Muscle of leg (tissue), 11 donors: ENCODE results near the gene FADS2. TPM values are rescaled to one million over a fixed set of nuclear protein-coding genes. Genes with fewer than 3 reads are reported as not detected.

Experiments used
- DNase-seq: peaks from one replicate; pipeline ENCODE4 v3.0.0; 2013
- H3K27ac ChIP-seq: one replicate; pipeline ENCODE4 v1.5.1; 2013; ENCODE audit warnings: mild to moderate bottlenecking, low read length, control low read depth
- H3K27me3 ChIP-seq: one replicate; pipeline ENCODE4 v1.6.1; 2013; ENCODE audit warnings: low read length; ENCODE audit not compliant: control insufficient read depth, insufficient read depth
- H3K36me3 ChIP-seq: one replicate; pipeline ENCODE4 v1.6.1; 2013; ENCODE audit warnings: low read length; ENCODE audit not compliant: control insufficient read depth, insufficient read depth
- H3K4me1 ChIP-seq: one replicate; pipeline ENCODE4 v1.6.1; 2013; ENCODE audit warnings: low read length; ENCODE audit not compliant: control insufficient read depth, insufficient read depth
- H3K4me3 ChIP-seq: one replicate; pipeline ENCODE4 v1.5.1; 2013; ENCODE audit warnings: low read length, control low read depth
- H3K9me3 ChIP-seq: replicated peaks from 2 replicates; pipeline ENCODE4 v1.6.1; 2013; ENCODE audit warnings: low read depth, low read length; ENCODE audit not compliant: control insufficient read depth
- WGBS: methylation state at CpG from one replicate; pipeline ENCODE4 v1.1.5; 2013; ENCODE audit warnings: missing lambda C conversion rate; ENCODE audit not compliant: insufficient coverage; 5-methylcytosine and 5-hydroxymethylcytosine counted together
- polyA plus RNA-seq, 8 donors: library from polyadenylated mRNA; unstranded; fragments of 120-200 nt; gene quantifications; one replicate each; pipeline versions ENCODE4 v1.2.1 to v1.2.3, GENCODE V29; 2013; ENCODE audit warnings: inconsistent platforms in 1 of 8, low replicate concordance in 1 of 8; ENCODE audit not compliant: insufficient read length in 8 of 8, insufficient read depth in 1 of 8
- total RNA-seq: library from RNA; stranded (reverse); fragments of 120-200 nt; gene quantifications from one replicate; pipeline ENCODE4 v1.2.4, GENCODE V29; 2013

The FADS2 gene
- total and polyA plus RNA-seq, 9 donors, result 46.1 to 130 (median 91.4) TPM

GRCh38 chr11:61817471-61818202 lies 10.5 kb upstream of the FADS2 start:
- WGBS, result 60% methylated on average over 1 of the region's 6 CpGs
- no peak overlapping the region for H3K27ac ChIP-seq

GRCh38 chr11:61820174-61820573 lies 7.9 kb upstream of the FADS2 start:
- Histone ChIP-seq H3K27ac (no peak overlapping the region), H3K9me3 (no peaks in the 10 kb centered on the region), H3K4me1 (peaks cover 9% of the 10 kb centered on the region), H3K4me3 (no peak overlapping the region), H3K27me3 (no peaks in the 10 kb centered on the region), H3K36me3 (no peaks in the 10 kb centered on the region)
- no CpG with 5 or more reads among the region's 2 CpGs for WGBS
- DNase-seq, result no peak

More at GRCh38 chr11:61817471-61818202, 10.5 kb upstream of the FADS2 start:
- no peaks in the 10 kb centered on the region for H3K9me3 ChIP-seq
- H3K4me3 ChIP-seq, result peak overlapping the region; percentile 75
- peaks cover 12% of the 10 kb centered on the region for H3K36me3 ChIP-seq
- peaks cover 15% of the 10 kb centered on the region for H3K4me1 ChIP-seq
- no peaks in the 10 kb centered on the region for H3K27me3 ChIP-seq
- no peak for DNase-seq

GRCh38 chr11:61826930-61827570 lies 1.1 kb upstream of the FADS2 start:
- Histone ChIP-seq H3K27ac (peak overlapping the region; percentile 86), H3K4me3 (peak overlapping the region; percentile 93), H3K27me3 (no peaks in the 10 kb centered on the region), H3K4me1 (peaks cover 32% of the 10 kb centered on the region), H3K9me3 (no peaks in the 10 kb centered on the region), H3K36me3 (peaks cover 4% of the 10 kb centered on the region)
- WGBS, result 3% methylated on average over 21 of the region's 23 CpGs
- peak; percentile 70 for DNase-seq

- H3K4me3 ChIP-seq, result peak overlapping the region; percentile 93
- H3K4me1 ChIP-seq, result peaks cover 43% of the 10 kb centered on the region
- H3K36me3 ChIP-seq, result peaks cover 4% of the 10 kb centered on the region
- peak overlapping the region; percentile 86 for H3K27ac ChIP-seq
- WGBS, result 0% methylated on average over 16 of the region's 16 CpGs
- H3K27me3 ChIP-seq, result no peaks in the 10 kb centered on the region
- no peaks in the 10 kb centered on the region for H3K9me3 ChIP-seq
- no peak for DNase-seq
Observed at GRCh38 chr11:61828379-61828628, 204 bp downstream of the FADS2 start.

- peak overlapping the region; percentile 93 for H3K4me3 ChIP-seq
- peak overlapping the region; percentile 86 for H3K27ac ChIP-seq
- no peaks in the 10 kb centered on the region for H3K27me3 ChIP-seq
- 1% methylated on average over 47 of the region's 55 CpGs for WGBS
- H3K36me3 ChIP-seq, result peaks cover 4% of the 10 kb centered on the region
- no peaks in the 10 kb centered on the region for H3K9me3 ChIP-seq
- DNase-seq, result peak; percentile 67
- peaks cover 48% of the 10 kb centered on the region for H3K4me1 ChIP-seq
Observed at GRCh38 chr11:61828629-61829407, 718 bp downstream of the FADS2 start.

GRCh38 chr11:61829806-61830205 lies 1.7 kb downstream of the FADS2 start:
- H3K4me1 ChIP-seq, result peaks cover 58% of the 10 kb centered on the region
- 20% methylated on average over 1 of the region's 4 CpGs for WGBS

GRCh38 chr11:61830237-61831105 lies 2.4 kb downstream of the FADS2 start:
- Histone ChIP-seq H3K36me3 (peaks cover 4% of the 10 kb centered on the region), H3K27me3 (no peaks in the 10 kb centered on the region), H3K9me3 (no peaks in the 10 kb centered on the region), H3K27ac (peak overlapping the region; percentile 57), H3K4me3 (peak overlapping the region; percentile 93), H3K4me1 (peaks cover 64% of the 10 kb centered on the region)
- peak; percentile 74 for DNase-seq
- 14% methylated on average over 2 of the region's 8 CpGs for WGBS

More at GRCh38 chr11:61829806-61830205, 1.7 kb downstream of the FADS2 start:
- peak overlapping the region; percentile 57 for H3K27ac ChIP-seq
- H3K4me3 ChIP-seq, result peak overlapping the region; percentile 93
- no peak for DNase-seq
- no peaks in the 10 kb centered on the region for H3K9me3 ChIP-seq
- peaks cover 4% of the 10 kb centered on the region for H3K36me3 ChIP-seq
- H3K27me3 ChIP-seq, result no peaks in the 10 kb centered on the region

GRCh38 chr11:61832207-61832606 lies 4.1 kb downstream of the FADS2 start:
- 81% methylated on average over 4 of the region's 4 CpGs for WGBS
- no peak overlapping the region for H3K27ac ChIP-seq
- no peak for DNase-seq
- peaks cover 59% of the 10 kb centered on the region for H3K4me1 ChIP-seq
- no peak overlapping the region for H3K4me3 ChIP-seq
- H3K9me3 ChIP-seq, result no peaks in the 10 kb centered on the region
- H3K36me3 ChIP-seq, result peaks cover 4% of the 10 kb centered on the region
- H3K27me3 ChIP-seq, result no peaks in the 10 kb centered on the region

- no peak for DNase-seq
- WGBS, result 73% methylated on average over 7 of the region's 7 CpGs
- H3K4me3 ChIP-seq, result no peak overlapping the region
- H3K27ac ChIP-seq, result no peak overlapping the region
- no peaks in the 10 kb centered on the region for H3K9me3 ChIP-seq
- H3K27me3 ChIP-seq, result no peaks in the 10 kb centered on the region
- H3K36me3 ChIP-seq, result peaks cover 9% of the 10 kb centered on the region
- H3K4me1 ChIP-seq, result peaks cover 59% of the 10 kb centered on the region
Observed at GRCh38 chr11:61832754-61833153, 4.7 kb downstream of the FADS2 start.
